DOHH2 (cell line): ENCODE measurements around the gene L3MBTL3.

Source experiments
- H3F3A ChIP-seq: fragments of 200-600 bp; sonication (generic), shearing (Covaris generic); 2 replicates; pipeline ENCODE4 v1.6.0; 2016; ENCODE audit warnings: antibody characterized with exemption, mild to moderate bottlenecking; ENCODE audit not compliant: control insufficient read depth, insufficient read depth
- H3K27ac ChIP-seq: fragments of 200-600 bp; sonication (generic); 2 replicates; pipeline ENCODE4 v1.5.1; 2014; ENCODE audit warnings: low read depth, mild to moderate bottlenecking, low read length, moderate library complexity
- H3K27me3 ChIP-seq: fragments of 200-600 bp; sonication (generic); 2 replicates; pipeline ENCODE4 v1.6.1; 2014; ENCODE audit warnings: mild to moderate bottlenecking, low read length, mixed read lengths; ENCODE audit not compliant: control insufficient read depth
- H3K36me3 ChIP-seq: fragments of 200-600 bp; sonication (generic); 2 replicates; pipeline ENCODE4 v1.6.1; 2014; ENCODE audit warnings: mild to moderate bottlenecking, low read length, moderate library complexity, mixed read lengths; ENCODE audit not compliant: control insufficient read depth
- H3K4me1 ChIP-seq: fragments of 200-600 bp; sonication (generic); 2 replicates; pipeline ENCODE4 v1.6.1; 2014; ENCODE audit warnings: mild to moderate bottlenecking, low read length, mixed read lengths; ENCODE audit not compliant: control insufficient read depth
- H3K4me2 ChIP-seq: fragments of 200-600 bp; sonication (generic); 2 replicates; pipeline ENCODE4 v1.6.0; 2014; ENCODE audit warnings: mild to moderate bottlenecking, low read length, moderate library complexity
- H3K4me3 ChIP-seq: fragments of 200-600 bp; sonication (generic); 2 replicates; pipeline ENCODE4 v1.5.1; 2014; ENCODE audit warnings: mild to moderate bottlenecking, low read length, mixed read lengths
- H3K79me2 ChIP-seq: fragments of 200-600 bp; sonication (generic); 2 replicates; pipeline ENCODE4 v1.6.1; 2014; ENCODE audit warnings: mild to moderate bottlenecking, low read length, mixed read lengths; ENCODE audit not compliant: control insufficient read depth
- H3K9me2 ChIP-seq: fragments of 200-600 bp; sonication (generic); replicated peaks from 2 replicates; pipeline ENCODE4 v1.6.1; 2014; ENCODE audit warnings: mild to moderate bottlenecking, low read length, mixed read lengths; ENCODE audit not compliant: control insufficient read depth
- H3K9me3 ChIP-seq: fragments of 200-600 bp; sonication (generic); 2 replicates; pipeline ENCODE4 v1.6.1; 2014; ENCODE audit warnings: antibody characterized with exemption, low read length, mixed read lengths; ENCODE audit not compliant: control insufficient read depth, insufficient read depth
- H4K20me1 ChIP-seq: fragments of 200-600 bp; sonication (generic); 2 replicates; pipeline ENCODE4 v1.6.0; 2014; ENCODE audit warnings: low read depth, mild to moderate bottlenecking, antibody characterized with exemption, low read length, moderate library complexity; ENCODE audit not compliant: control insufficient read depth, insufficient read depth
- EZH2phosphoT487 ChIP-seq: fragments of 200-600 bp; sonication (generic); IDR thresholded peaks from 2 replicates; pipeline ENCODE4 v1.6.1; 2017; ENCODE audit warnings: borderline replicate concordance, mild to moderate bottlenecking, antibody characterized with exemption, low read length, moderate library complexity, mixed read lengths
- TF ChIP-seq, protein P1 (sequence below): fragments of 200-600 bp; sonication (generic); IDR thresholded peaks from one replicate; pipeline ENCODE4 v1.5.1; 2014; ENCODE audit warnings: antibody characterized with exemption, mild to moderate bottlenecking, low read depth, low read length; ENCODE audit not compliant: poor library complexity, severe bottlenecking

Gene L3MBTL3

DNA sequence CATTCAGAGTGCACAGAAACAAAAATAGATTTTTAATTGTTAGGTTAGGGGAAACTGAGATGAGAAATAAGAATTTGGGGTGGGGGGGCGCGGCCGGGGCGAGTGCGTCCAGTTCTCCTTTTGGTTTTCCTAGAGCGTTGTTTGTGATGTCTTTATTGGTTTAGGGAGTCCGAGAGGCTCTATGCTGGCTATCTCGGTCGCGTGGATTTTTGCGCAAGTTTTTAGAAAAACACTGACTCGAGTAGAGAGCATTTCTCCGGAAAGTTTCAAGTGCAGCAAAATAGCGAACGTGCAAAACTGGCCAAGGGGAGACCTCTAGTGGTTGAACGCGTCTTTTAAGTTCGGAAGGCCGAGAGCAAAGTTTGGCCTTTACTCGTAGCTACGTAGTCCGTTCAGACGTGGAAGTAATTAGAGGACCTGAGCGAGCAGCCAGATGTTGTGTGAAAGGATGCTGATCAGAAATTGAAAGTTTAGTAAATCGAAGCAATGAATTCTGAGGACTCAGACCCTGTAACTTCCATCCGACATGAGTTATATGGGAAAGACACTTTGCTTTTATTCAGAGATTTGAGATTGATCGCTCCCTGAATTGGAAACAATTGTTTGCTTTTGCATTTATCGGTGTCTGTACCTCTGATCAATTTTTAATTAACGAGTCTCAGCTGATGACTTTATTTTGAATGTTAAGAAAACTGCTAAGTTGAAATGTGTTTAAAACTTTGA, 2.7 kb downstream of the L3MBTL3 start:
- Histone ChIP-seq H3K9me3 (no peaks in the 10 kb centered on the region), H3K79me2 (peaks cover 16% of the 10 kb centered on the region), H3K27ac (peak overlapping the region; percentile 56), H3K27me3 (peaks cover 2% of the 10 kb centered on the region; the same call in 1 of the 2 replicates), H4K20me1 (no peaks in the 10 kb centered on the region), H3F3A (no peaks in the 10 kb centered on the region), H3K4me1 (peaks cover 11% of the 10 kb centered on the region), H3K4me2 (peak overlapping the region; percentile 60), H3K4me3 (peak overlapping the region; percentile 65), H3K9me2 (no peaks in the 10 kb centered on the region), H3K36me3 (peaks cover 7% of the 10 kb centered on the region; the same call in 1 of the 2 replicates)
- TF ChIP-seq, protein P1, sequence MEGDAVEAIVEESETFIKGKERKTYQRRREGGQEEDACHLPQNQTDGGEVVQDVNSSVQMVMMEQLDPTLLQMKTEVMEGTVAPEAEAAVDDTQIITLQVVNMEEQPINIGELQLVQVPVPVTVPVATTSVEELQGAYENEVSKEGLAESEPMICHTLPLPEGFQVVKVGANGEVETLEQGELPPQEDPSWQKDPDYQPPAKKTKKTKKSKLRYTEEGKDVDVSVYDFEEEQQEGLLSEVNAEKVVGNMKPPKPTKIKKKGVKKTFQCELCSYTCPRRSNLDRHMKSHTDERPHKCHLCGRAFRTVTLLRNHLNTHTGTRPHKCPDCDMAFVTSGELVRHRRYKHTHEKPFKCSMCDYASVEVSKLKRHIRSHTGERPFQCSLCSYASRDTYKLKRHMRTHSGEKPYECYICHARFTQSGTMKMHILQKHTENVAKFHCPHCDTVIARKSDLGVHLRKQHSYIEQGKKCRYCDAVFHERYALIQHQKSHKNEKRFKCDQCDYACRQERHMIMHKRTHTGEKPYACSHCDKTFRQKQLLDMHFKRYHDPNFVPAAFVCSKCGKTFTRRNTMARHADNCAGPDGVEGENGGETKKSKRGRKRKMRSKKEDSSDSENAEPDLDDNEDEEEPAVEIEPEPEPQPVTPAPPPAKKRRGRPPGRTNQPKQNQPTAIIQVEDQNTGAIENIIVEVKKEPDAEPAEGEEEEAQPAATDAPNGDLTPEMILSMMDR, result peak; percentile 80
- no peak for TF ChIP-seq EZH2phosphoT487

DNA sequence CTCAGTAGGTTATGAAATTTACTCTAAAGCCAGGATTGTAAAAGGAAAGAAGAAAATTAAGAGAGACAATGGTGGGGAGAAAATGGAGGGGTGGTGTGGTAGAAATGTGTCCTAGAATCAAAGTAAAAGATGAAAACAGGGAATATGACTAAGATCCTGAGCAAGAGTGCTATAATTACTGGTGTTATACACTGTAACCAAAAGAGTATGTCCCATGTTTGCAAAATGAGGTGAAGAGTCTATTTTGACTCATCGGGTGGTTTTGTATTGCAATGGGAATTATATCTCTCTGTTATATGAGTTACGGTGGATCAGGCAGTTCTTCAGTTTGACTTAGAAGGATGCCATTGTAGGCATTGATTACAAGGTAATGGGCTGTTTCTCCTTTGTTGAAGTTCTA, 8.5 kb downstream of the L3MBTL3 start:
- Histone ChIP-seq H3K9me2 (no peaks in the 10 kb centered on the region), H3K27me3 (no peaks in the 10 kb centered on the region), H3K9me3 (no peaks in the 10 kb centered on the region), H3K4me1 (peaks cover 6% of the 10 kb centered on the region), H3K4me2 (no peak overlapping the region), H4K20me1 (no peaks in the 10 kb centered on the region), H3K79me2 (peaks cover 16% of the 10 kb centered on the region), H3F3A (0 out of 2 replicates have a peak, but pooled peaks cover 3% of the 10 kb centered on the region), H3K36me3 (peaks cover 7% of the 10 kb centered on the region; the same call in 1 of the 2 replicates), H3K27ac (no peak overlapping the region), H3K4me3 (no peak overlapping the region)
- TF ChIP-seq EZH2phosphoT487, result no peak
- TF ChIP-seq, protein P1, result no peak

DNA sequence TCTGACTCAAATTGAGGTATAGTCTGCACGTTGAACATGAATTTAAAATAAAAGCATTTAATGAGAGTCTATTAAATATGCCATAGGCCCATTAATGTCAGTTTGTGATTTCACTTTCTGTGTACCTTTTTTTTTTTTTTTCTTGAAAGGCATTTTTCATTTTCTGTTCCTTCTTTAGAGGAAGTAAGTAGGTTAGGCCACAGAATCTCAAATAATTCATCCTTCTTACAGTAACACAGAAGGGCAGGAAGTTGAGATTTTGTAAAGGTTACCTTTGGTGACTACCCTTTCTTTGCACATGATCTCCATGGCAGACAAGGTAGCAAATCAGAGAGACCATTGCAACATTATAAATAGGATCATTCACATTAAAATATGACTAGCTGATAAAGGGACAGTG, 9.6 kb downstream of the L3MBTL3 start:
- H4K20me1 ChIP-seq, result no peaks in the 10 kb centered on the region
- no peaks in the 10 kb centered on the region for H3K9me2 ChIP-seq
- peaks cover 6% of the 10 kb centered on the region for H3K4me1 ChIP-seq
- 0 out of 2 replicates have a peak, but pooled peaks cover 3% of the 10 kb centered on the region for H3F3A ChIP-seq
- H3K27ac ChIP-seq, result no peak overlapping the region
- H3K4me3 ChIP-seq, result no peak overlapping the region
- H3K36me3 ChIP-seq, result 0 out of 2 replicates have a peak, but pooled peaks cover 4% of the 10 kb centered on the region
- TF ChIP-seq, protein P1, result no peak
- no peak for TF ChIP-seq EZH2phosphoT487
- H3K79me2 ChIP-seq, result peaks cover 8% of the 10 kb centered on the region
- no peak overlapping the region for H3K4me2 ChIP-seq
- no peaks in the 10 kb centered on the region for H3K27me3 ChIP-seq
- H3K9me3 ChIP-seq, result no peaks in the 10 kb centered on the region
